ENCODE results near the gene ILF3. TPM values are rescaled to one million over a fixed set of nuclear protein-coding genes. Genes with fewer than 3 reads are reported as not detected.

Gene ILF3
- total and polyA plus RNA-seq, 3 donors from 2014 or later, result 246 to 263 (median 253) TPM

DNA sequence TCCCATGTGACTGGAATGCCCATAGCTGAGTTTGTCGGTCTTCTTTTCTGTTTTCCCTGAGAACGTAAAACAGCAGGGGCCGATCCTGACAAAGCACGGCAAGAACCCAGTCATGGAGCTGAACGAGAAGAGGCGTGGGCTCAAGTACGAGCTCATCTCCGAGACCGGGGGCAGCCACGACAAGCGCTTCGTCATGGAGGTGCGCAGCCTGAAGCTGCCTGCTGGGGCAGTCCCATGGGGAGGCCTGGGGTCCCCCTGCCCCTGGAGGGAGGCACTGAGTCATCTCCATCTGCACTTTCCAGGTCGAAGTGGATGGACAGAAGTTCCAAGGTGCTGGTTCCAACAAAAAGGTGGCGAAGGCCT, 28.9 kb downstream of the ILF3 start:
- 88 to 89% methylated on average over 14 to 15 of the region's 15 CpGs for WGBS, 2 donors
- no peak for DNase-seq
- TF ChIP-seq POLR2A (IDR thresholded peaks at IDR 0.05), result no peak
- TF ChIP-seq, protein P1, sequence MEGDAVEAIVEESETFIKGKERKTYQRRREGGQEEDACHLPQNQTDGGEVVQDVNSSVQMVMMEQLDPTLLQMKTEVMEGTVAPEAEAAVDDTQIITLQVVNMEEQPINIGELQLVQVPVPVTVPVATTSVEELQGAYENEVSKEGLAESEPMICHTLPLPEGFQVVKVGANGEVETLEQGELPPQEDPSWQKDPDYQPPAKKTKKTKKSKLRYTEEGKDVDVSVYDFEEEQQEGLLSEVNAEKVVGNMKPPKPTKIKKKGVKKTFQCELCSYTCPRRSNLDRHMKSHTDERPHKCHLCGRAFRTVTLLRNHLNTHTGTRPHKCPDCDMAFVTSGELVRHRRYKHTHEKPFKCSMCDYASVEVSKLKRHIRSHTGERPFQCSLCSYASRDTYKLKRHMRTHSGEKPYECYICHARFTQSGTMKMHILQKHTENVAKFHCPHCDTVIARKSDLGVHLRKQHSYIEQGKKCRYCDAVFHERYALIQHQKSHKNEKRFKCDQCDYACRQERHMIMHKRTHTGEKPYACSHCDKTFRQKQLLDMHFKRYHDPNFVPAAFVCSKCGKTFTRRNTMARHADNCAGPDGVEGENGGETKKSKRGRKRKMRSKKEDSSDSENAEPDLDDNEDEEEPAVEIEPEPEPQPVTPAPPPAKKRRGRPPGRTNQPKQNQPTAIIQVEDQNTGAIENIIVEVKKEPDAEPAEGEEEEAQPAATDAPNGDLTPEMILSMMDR (IDR thresholded peaks at IDR 0.05), result no peak
- Histone ChIP-seq H3K4me3 (no peak overlapping the region), H3K27me3 (no peaks in the 10 kb centered on the region), H3K36me3 (ENCODE audit: low read depth, missing control alignments) (no peaks in the 10 kb centered on the region), H3K9me3 (no peaks in the 10 kb centered on the region), H3K27ac (no peak overlapping the region), H3K4me1 (peaks cover 16% of the 10 kb centered on the region)
- intact Hi-C loops (cut with DNase I; ENCODE audit: low total_unique reads), result no loop called here

- TF ChIP-seq, protein P1 (IDR thresholded peaks at IDR 0.05), result no peak
- no peak for TF ChIP-seq POLR2A (IDR thresholded peaks at IDR 0.05)
- WGBS, 2 donors, result 87 to 93% methylated on average over 20 to 21 of the region's 21 CpGs
- H3K4me1 ChIP-seq, result peaks cover 16% of the 10 kb centered on the region
- no peak overlapping the region for H3K4me3 ChIP-seq
- no peaks in the 10 kb centered on the region for H3K36me3 ChIP-seq (ENCODE audit: low read depth, missing control alignments)
- DNase-seq, result no peak
- no peaks in the 10 kb centered on the region for H3K9me3 ChIP-seq
- no peaks in the 10 kb centered on the region for H3K27me3 ChIP-seq
- H3K27ac ChIP-seq, result no peak overlapping the region
- intact Hi-C loops (cut with DNase I; ENCODE audit: low total_unique reads), result no loop called here
Measured at GRCh38 chr19:10683582-10683981, 29.4 kb downstream of the ILF3 start.

DNA sequence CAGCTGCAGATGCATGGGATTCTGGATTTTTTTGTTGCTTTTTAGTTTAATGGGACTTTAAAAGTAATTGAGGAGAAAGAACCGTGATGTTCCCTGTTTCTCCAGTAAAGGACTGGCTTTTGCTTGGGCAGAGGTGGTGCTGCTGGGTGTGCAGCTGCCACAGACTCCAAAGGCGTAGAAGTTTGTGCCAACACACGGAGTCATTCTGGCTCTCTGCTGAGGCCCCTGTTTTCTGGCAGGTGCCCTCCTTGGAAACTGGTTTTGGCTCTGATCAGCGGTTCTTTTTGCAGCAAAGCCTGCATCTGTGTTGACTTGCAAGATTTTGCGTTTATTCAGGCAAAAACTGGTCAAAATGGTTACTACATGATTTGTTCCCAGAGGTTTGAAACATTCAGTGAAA, 31.1 kb downstream of the ILF3 start:
- Histone ChIP-seq H3K4me1 (peaks cover 19% of the 10 kb centered on the region), H3K27me3 (no peaks in the 10 kb centered on the region), H3K9me3 (no peaks in the 10 kb centered on the region), H3K36me3 (ENCODE audit: low read depth, missing control alignments) (no peaks in the 10 kb centered on the region), H3K4me3 (no peak overlapping the region), H3K27ac (no peak overlapping the region)
- WGBS, 2 donors, result 44 to 75% methylated on average over 4 to 5 of the region's 5 CpGs
- intact Hi-C loops (cut with DNase I; ENCODE audit: low total_unique reads), result no loop called here
- DNase-seq, result no peak
- TF ChIP-seq, protein P1 (IDR thresholded peaks at IDR 0.05), result no peak
- TF ChIP-seq POLR2A (IDR thresholded peaks at IDR 0.05), result no peak

DNA sequence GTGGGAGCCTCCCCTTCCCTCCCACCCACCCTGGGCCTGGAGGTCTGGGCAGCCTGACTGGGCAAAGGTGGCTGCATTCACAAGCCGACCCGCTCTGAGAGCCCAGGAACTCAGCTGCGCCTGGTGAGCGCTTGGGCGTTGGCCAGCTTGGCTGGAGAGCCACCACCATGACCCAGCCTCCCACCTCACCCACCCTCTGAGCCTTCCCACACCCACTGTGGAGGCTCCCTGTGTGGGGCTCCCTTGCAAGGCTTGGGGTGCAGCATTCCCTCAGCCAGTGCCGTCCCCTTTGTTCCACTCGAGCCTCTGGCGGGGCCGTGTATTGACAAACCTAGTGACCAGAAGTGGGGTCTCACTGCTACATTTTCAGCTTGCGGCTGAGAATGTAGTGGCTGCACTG, 32.0 kb downstream of the ILF3 start:
- peak overlapping the region in 1 of 2 donors; percentile 68 for H3K27ac ChIP-seq
- peaks cover 22% of the 10 kb centered on the region for H3K4me1 ChIP-seq
- intact Hi-C loops (cut with DNase I; ENCODE audit: low total_unique reads), result no loop called here
- no peaks in the 10 kb centered on the region for H3K27me3 ChIP-seq
- TF ChIP-seq, protein P1 (IDR thresholded peaks at IDR 0.05), result no peak
- TF ChIP-seq POLR2A (IDR thresholded peaks at IDR 0.05), result no peak
- H3K4me3 ChIP-seq, result no peak overlapping the region
- no peaks in the 10 kb centered on the region for H3K9me3 ChIP-seq
- WGBS, 2 donors, result 79 to 81% methylated on average over 9 to 10 of the region's 10 CpGs
- no peaks in the 10 kb centered on the region for H3K36me3 ChIP-seq (ENCODE audit: low read depth, missing control alignments)
- no peak for DNase-seq

- TF ChIP-seq, protein P1 (IDR thresholded peaks at IDR 0.05), result no peak
- no peak for TF ChIP-seq POLR2A (IDR thresholded peaks at IDR 0.05)
- intact Hi-C loops (cut with DNase I; ENCODE audit: low total_unique reads), result no loop called here
- no peaks in the 10 kb centered on the region for H3K27me3 ChIP-seq
- H3K9me3 ChIP-seq, result no peaks in the 10 kb centered on the region
- H3K4me1 ChIP-seq, result peaks cover 25% of the 10 kb centered on the region
- DNase-seq, result peak; percentile 54
- H3K4me3 ChIP-seq, result no peak overlapping the region
- H3K36me3 ChIP-seq (ENCODE audit: low read depth, missing control alignments), result no peaks in the 10 kb centered on the region
- H3K27ac ChIP-seq, result peak overlapping the region in 1 of 2 donors; percentile 68
- 75% methylated on average over 23 to 31 of the region's 31 CpGs for WGBS, 2 donors
Measured at GRCh38 chr19:10686661-10687517, 32.7 kb downstream of the ILF3 start.
